Central memory CD4-positive, alpha-beta T cell (primary cell): ENCODE data around the gene LMTK2.

ENCODE experiments used
- DNase-seq: peaks from one replicate; pipeline ENCODE4 v3.0.0; 2022

The LMTK2 gene

GRCh38 chr7:98222533-98223195 lies 116.0 kb downstream of the LMTK2 start:
- DNase-seq = no peak

GRCh38 chr7:98223351-98223897 lies 116.8 kb downstream of the LMTK2 start:
- DNase-seq = no peak

GRCh38 chr7:98223898-98224700 lies 117.4 kb downstream of the LMTK2 start:
- DNase-seq = no peak

GRCh38 chr7:98224701-98225181 lies 118.1 kb downstream of the LMTK2 start:
- DNase-seq = no peak

- no peak for DNase-seq
These were observed 119.4 kb downstream of the LMTK2 start for GRCh38 chr7:98225913-98226614.

GRCh38 chr7:98227939-98228338 lies 121.3 kb downstream of the LMTK2 start:
- no peak for DNase-seq

- DNase-seq = no peak
These were observed 122.1 kb downstream of the LMTK2 start for GRCh38 chr7:98228801-98229200.

- DNase-seq = no peak
These were observed 122.8 kb downstream of the LMTK2 start for GRCh38 chr7:98229441-98229840.

GRCh38 chr7:98229991-98230745 lies 123.5 kb downstream of the LMTK2 start:
- DNase-seq = no peak

- no peak for DNase-seq
These were observed 124.2 kb downstream of the LMTK2 start for GRCh38 chr7:98230746-98231471.

GRCh38 chr7:98231493-98232262 lies 125.0 kb downstream of the LMTK2 start:
- no peak for DNase-seq

- DNase-seq = no peak
These were observed 125.6 kb downstream of the LMTK2 start for GRCh38 chr7:98232263-98232585.

- no peak for DNase-seq
These were observed 126.1 kb downstream of the LMTK2 start for GRCh38 chr7:98232799-98233198.

GRCh38 chr7:98233219-98234070 lies 126.8 kb downstream of the LMTK2 start:
- no peak for DNase-seq

GRCh38 chr7:98234429-98235147 lies 127.9 kb downstream of the LMTK2 start:
- DNase-seq = no peak

- DNase-seq = no peak
These were observed 129.2 kb downstream of the LMTK2 start for GRCh38 chr7:98235901-98236300.

- no peak for DNase-seq
These were observed 129.9 kb downstream of the LMTK2 start for GRCh38 chr7:98236355-98237185.

GRCh38 chr7:98238076-98238475 lies 131.4 kb downstream of the LMTK2 start:
- DNase-seq = no peak

- no peak for DNase-seq
These were observed 132.3 kb downstream of the LMTK2 start for GRCh38 chr7:98238976-98239375.
